IMR-90 (cell line): ENCODE measurements around the gene VEZT. TPM values are rescaled to one million over a fixed set of nuclear protein-coding genes. Genes with fewer than 3 reads are reported as not detected.
"Not testable (repeated sequence)": the region's sequence is repeated elsewhere in the genome, so short reads cannot be mapped to it uniquely, and the experiment has no call there.

Experiments
- ATAC-seq: fragments of 200-7000 bp; cut with Tn5 transposase; 2 replicates; pipeline ENCODE4 v1.9.1; 2020; ENCODE audit warnings: low read depth, mild to moderate bottlenecking, moderate library complexity
- BruUV-seq: library from RNA; stranded (reverse); fragments of 400-500 nt; replicated peaks from 2 replicates; lab custom pipeline; 2021; lab: Mats Ljungman, UMichigan
- CTCF ChIA-PET: fragments of 300-600 bp; formaldehyde crosslinking; extraction: SDS; loops from one replicate; lab custom pipeline; 2021; ENCODE audit warnings: antibody characterized with exemption; lab: Yijun Ruan, JAX
- POLR2A ChIA-PET: fragments of 300-600 bp; sonication (Branson Sonifier 250); formaldehyde crosslinking; loops from one replicate; lab custom pipeline; 2022; ENCODE audit warnings: antibody characterized with exemption; ENCODE audit not compliant: unreplicated experiment; lab: Charles Lee
- DNase-seq: peaks from one replicate; pipeline ENCODE4 v3.0.0; 2013
- H2AFZ ChIP-seq: replicated peaks from 2 replicates; pipeline ENCODE3; 2013; ENCODE audit warnings: low read length, mild to moderate bottlenecking; ENCODE audit not compliant: poor library complexity
- H2AK5ac ChIP-seq: 2 replicates; pipeline ENCODE4 v1.6.1; 2013; ENCODE audit warnings: low read depth, low read length, inconsistent platforms
- H2AK9ac ChIP-seq: replicated peaks from 2 replicates; pipeline ENCODE3; 2013; ENCODE audit warnings: mild to moderate bottlenecking, low read depth, low read length, moderate library complexity; ENCODE audit not compliant: poor library complexity
- H2BK120ac ChIP-seq: 2 replicates; pipeline ENCODE4 v1.6.1; 2013; ENCODE audit warnings: low read depth, low read length, inconsistent platforms
- H2BK15ac ChIP-seq: 3 replicates; pipeline ENCODE4 v1.6.1; 2013; ENCODE audit warnings: low read depth, low read length, inconsistent platforms
- H2BK20ac ChIP-seq: 2 replicates; pipeline ENCODE4 v1.6.1; 2013; ENCODE audit warnings: low read depth, mild to moderate bottlenecking, inconsistent platforms, low read length, moderate library complexity
- H2BK5ac ChIP-seq: 2 replicates; pipeline ENCODE4 v1.6.1; 2013; ENCODE audit warnings: mild to moderate bottlenecking, low read depth, low read length, inconsistent platforms; ENCODE audit not compliant: poor library complexity, severe bottlenecking
- H3K14ac ChIP-seq: replicated peaks from 2 replicates; pipeline ENCODE4 v1.6.1; 2013; ENCODE audit warnings: low read depth, low read length, inconsistent platforms
- H3K18ac ChIP-seq: 2 replicates; pipeline ENCODE4 v1.6.1; 2013; ENCODE audit warnings: low read depth, low read length, control low read depth
- H3K23ac ChIP-seq: 2 replicates; pipeline ENCODE4 v1.6.1; 2013; ENCODE audit warnings: low read depth, low read length, inconsistent platforms
- H3K27ac ChIP-seq: 2 replicates; pipeline ENCODE4 v1.5.1; 2013; ENCODE audit warnings: mild to moderate bottlenecking, control low read depth, low read length; ENCODE audit not compliant: insufficient read depth
- H3K27me3 ChIP-seq: 2 replicates; pipeline ENCODE4 v1.6.1; 2013; ENCODE audit warnings: low read length; ENCODE audit not compliant: control insufficient read depth, insufficient read depth
- H3K36me3 ChIP-seq: 2 replicates; pipeline ENCODE4 v1.6.1; 2013; ENCODE audit warnings: low read length, mixed read lengths; ENCODE audit not compliant: control insufficient read depth, insufficient read depth
- H3K4ac ChIP-seq: 2 replicates; pipeline ENCODE4 v1.6.1; 2013; ENCODE audit warnings: low read depth, low read length, inconsistent platforms
- H3K4me1 ChIP-seq: 2 replicates; pipeline ENCODE4 v1.6.1; 2013; ENCODE audit warnings: low read length, mixed read lengths; ENCODE audit not compliant: control insufficient read depth, insufficient read depth
- H3K4me2 ChIP-seq: 2 replicates; pipeline ENCODE4 v1.6.1; 2013; ENCODE audit warnings: low read depth, mild to moderate bottlenecking, control low read depth, low read length, moderate library complexity
- H3K4me3 ChIP-seq: 2 replicates; pipeline ENCODE4 v1.5.1; 2013; ENCODE audit warnings: low read depth, mild to moderate bottlenecking, control low read depth, low read length, moderate library complexity; ENCODE audit not compliant: insufficient read depth
- H3K56ac ChIP-seq: 2 replicates; pipeline ENCODE4 v1.6.1; 2013; ENCODE audit warnings: low read length, inconsistent platforms; ENCODE audit not compliant: insufficient read depth; ENCODE audit errors: extremely low read depth
- H3K79me1 ChIP-seq, 2 experiments: 2 replicates each; pipeline ENCODE4 v1.6.1; 2013; ENCODE audit warnings: low read length in 2 of 2, inconsistent platforms in 1 of 2, low read depth in 1 of 2
- H3K9ac ChIP-seq: 2 replicates; pipeline ENCODE4 v1.6.1; 2013; ENCODE audit warnings: low read depth, low read length, control low read depth
- H3K9me1 ChIP-seq: 2 replicates; pipeline ENCODE4 v1.6.1; 2013; ENCODE audit warnings: low read length, inconsistent platforms; ENCODE audit not compliant: insufficient read depth
- H3K9me3 ChIP-seq: 2 replicates; pipeline ENCODE4 v1.6.1; 2013; ENCODE audit warnings: low read length; ENCODE audit not compliant: control insufficient read depth, insufficient read depth
- H4K20me1 ChIP-seq: 2 replicates; pipeline ENCODE4 v1.6.1; 2013; ENCODE audit warnings: low read length, inconsistent platforms; ENCODE audit not compliant: insufficient read depth
- H4K5ac ChIP-seq: 2 replicates; pipeline ENCODE4 v1.6.1; 2013; ENCODE audit warnings: mild to moderate bottlenecking, low read depth, low read length, control low read depth
- H4K8ac ChIP-seq, 2 experiments: 2 replicates each; pipeline ENCODE4 v1.6.1; 2013; ENCODE audit warnings: low read depth in 2 of 2, low read length in 2 of 2, control low read depth in 1 of 2, inconsistent platforms in 1 of 2
- H4K91ac ChIP-seq: 2 replicates; pipeline ENCODE4 v1.6.1; 2013; ENCODE audit warnings: low read depth, low read length, inconsistent platforms; ENCODE audit not compliant: insufficient read depth
- BHLHE40 ChIP-seq: fragments of 150-350 bp; IDR thresholded peaks from 2 replicates; pipeline ENCODE4 v1.6.1; 2016; ENCODE audit warnings: mild to moderate bottlenecking, low read depth, low read length
- SMC3 ChIP-seq: fragments of 150-350 bp; IDR thresholded peaks from 2 replicates; pipeline ENCODE4 v1.6.1; 2016; ENCODE audit warnings: low read depth, mild to moderate bottlenecking, antibody characterized with exemption, low read length, moderate library complexity
- WGBS, 2 experiments: methylation state at CpG; one replicate each; pipeline versions ENCODE4 v1.1.5 to v1.1.7; 2013; ENCODE audit warnings: missing lambda C conversion rate in 2 of 2; ENCODE audit not compliant: insufficient read length in 1 of 2; ENCODE audit errors: extremely low coverage in 2 of 2; 5-methylcytosine and 5-hydroxymethylcytosine counted together
- dilution Hi-C: fragments of 300-500 bp; cut with HindIII; formaldehyde crosslinking; loops from one replicate; pipeline ENCODE4 v1.14.3; 2018; ENCODE audit warnings: low sequenced_read_pairs; ENCODE audit not compliant: unreplicated experiment
- in situ Hi-C: fragments of 300-500 bp; cut with MboI; formaldehyde crosslinking; loops from 3 replicates; pipeline ENCODE4 v1.14.3; 2019; ENCODE audit warnings: low sequenced_read_pairs, inconsistent platforms, mixed read lengths
- intact Hi-C: fragments of 100-400 bp; cut with micrococcal nuclease; formaldehyde crosslinking; loops from 2 replicates; pipeline ENCODE4 v1.10.0; 2022
- polyA plus RNA-seq, 3 experiments: library from polyadenylated mRNA; depleted of rRNA; stranded (reverse); fragments of >200 nt; gene quantifications; 2 replicates each; pipeline ENCODE4 v1.2.3, GENCODE V29; 2012; ENCODE audit warnings: low replicate concordance in 1 of 3
- total RNA-seq: library from RNA; depleted of rRNA; stranded (reverse); fragments of >200 nt; gene quantifications from 2 replicates; pipeline ENCODE4 v1.2.3, GENCODE V29; 2012

Gene VEZT
- total and polyA plus RNA-seq, 2 of the 4 experiments (the other 2 are of a cell fraction) = 54.5 to 90.2 TPM

GRCh38 chr12:95323212-95323611, 105.6 kb downstream of the VEZT start:
- dilution Hi-C loops (no loop called here), intact Hi-C loops (no loop called here), in situ Hi-C loops (no loop called here)
- no peak for DNase-seq
- Histone ChIP-seq H3K9me1 (peaks cover 7% of the 10 kb centered on the region), H2BK20ac (0 out of 2 replicates have a peak overlapping the region, but pooled peaks have one; percentile 7), H3K4ac (no peak overlapping the region; the same call in none of the 2 replicates), H3K9me3 (no peaks in the 10 kb centered on the region), H2AFZ (no peak overlapping the region), H3K36me3 (no peaks in the 10 kb centered on the region), H4K20me1 (no peaks in the 10 kb centered on the region), H3K4me3 (no peak overlapping the region), H3K18ac (peak overlapping the region; percentile 31; the same call in 1 of the 2 replicates), H4K8ac (no peak overlapping the region), H2BK5ac (no peak overlapping the region), H3K23ac (no peak overlapping the region), H3K27ac (no peak overlapping the region), H3K27me3 (no peaks in the 10 kb centered on the region), H3K4me1 (peaks cover 13% of the 10 kb centered on the region), H3K79me1 (no peaks in the 10 kb centered on the region), H3K4me2 (no peak overlapping the region), H4K91ac (no peak overlapping the region), H3K14ac (peak overlapping the region; percentile 12; the same call in 1 of the 2 replicates), H2BK15ac (peak overlapping the region; percentile 16; the same call in 1 of the 3 replicates), H2BK120ac (no peak overlapping the region; the same call in 1 of the 2 replicates), H2AK5ac (peak overlapping the region; percentile 2; the same call in 1 of the 2 replicates), H4K5ac (no peak overlapping the region), H3K9ac (no peak overlapping the region), H3K56ac (no peak overlapping the region), H2AK9ac (no peak overlapping the region)
- no peak for ATAC-seq
- no TSS peak for BruUV-seq
- TF ChIP-seq BHLHE40 (no peak), SMC3 (no peak)
- ChIA-PET CTCF (no interaction called here), POLR2A (no interaction called here)

DNA sequence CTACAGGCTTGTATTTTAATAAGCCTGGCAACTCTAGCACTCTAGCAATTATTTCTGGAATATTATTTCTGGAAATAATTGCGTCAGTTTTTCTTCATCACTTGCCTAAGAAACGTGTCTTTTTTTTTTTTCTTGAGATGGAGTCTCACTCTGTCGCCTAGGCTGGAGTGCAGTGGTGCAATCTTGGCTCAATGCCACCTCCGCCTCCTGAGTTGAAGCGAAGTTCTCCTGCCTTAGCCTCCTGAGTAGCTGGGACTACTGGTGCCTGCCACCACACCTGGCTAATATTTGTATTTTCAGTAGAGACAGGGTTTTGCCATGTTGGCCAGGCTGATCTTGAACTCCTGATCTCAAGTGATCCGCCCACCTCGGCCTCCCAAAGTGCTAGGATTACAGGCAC, 106.6 kb downstream of the VEZT start:
- H2AFZ ChIP-seq, H2BK20ac ChIP-seq, H3K27ac ChIP-seq, H3K36me3 ChIP-seq, H4K20me1 ChIP-seq, H3K4ac ChIP-seq, DNase-seq, H3K4me2 ChIP-seq, H3K9me1 ChIP-seq, H3K56ac ChIP-seq, H3K4me3 ChIP-seq, H2BK15ac ChIP-seq, ATAC-seq, H3K9me3 ChIP-seq, H3K14ac ChIP-seq, CTCF ChIA-PET, H2BK120ac ChIP-seq, H2AK9ac ChIP-seq, H2BK5ac ChIP-seq, intact Hi-C loops, dilution Hi-C loops, H2AK5ac ChIP-seq, in situ Hi-C loops, BruUV-seq, H3K27me3 ChIP-seq, POLR2A ChIA-PET, H3K9ac ChIP-seq, H3K79me1 ChIP-seq, H4K5ac ChIP-seq, H3K23ac ChIP-seq, H4K8ac ChIP-seq: not testable (repeated sequence)
- peak overlapping the region; percentile 32; the same call in 1 of the 2 replicates for H4K91ac ChIP-seq
- H3K4me1 ChIP-seq = peaks cover 11% of the 10 kb centered on the region
- no CpG with 5 or more reads among the region's 7 CpGs for WGBS, 2 experiments
- peak overlapping the region; percentile 25; the same call in 1 of the 2 replicates for H3K18ac ChIP-seq
